Frontal cortex (tissue), 4 donors: ENCODE data around the gene DNAJC13. TPM values are rescaled to one million over a fixed set of nuclear protein-coding genes. Genes with fewer than 3 reads are reported as not detected.

Experiments used
- DNase-seq, 2 donors: peaks; one replicate each; pipeline ENCODE4 v3.0.0; 2012; ENCODE audit warnings: low spot score in 2 of 2
- FAIRE-seq: peaks from 2 replicates; lab custom pipeline; 2012; peaks lifted over from hg19 to GRCh38; lab: Jason Lieb, UNC
- total RNA-seq: library from RNA; depleted of rRNA; stranded (reverse); fragments of >200 nt; gene quantifications from one replicate; pipeline ENCODE4 v1.2.3, GENCODE V29; 2014
- donor health status: control.
- donor health status: control.
- donor health status: control.

DNAJC13 gene
- total RNA-seq, 1 donor from 2014 or later = 71.3 TPM

GRCh38 chr3:132569153-132569552, 151.9 kb downstream of the DNAJC13 start:
- no peak for FAIRE-seq
- no peak for DNase-seq

DNA sequence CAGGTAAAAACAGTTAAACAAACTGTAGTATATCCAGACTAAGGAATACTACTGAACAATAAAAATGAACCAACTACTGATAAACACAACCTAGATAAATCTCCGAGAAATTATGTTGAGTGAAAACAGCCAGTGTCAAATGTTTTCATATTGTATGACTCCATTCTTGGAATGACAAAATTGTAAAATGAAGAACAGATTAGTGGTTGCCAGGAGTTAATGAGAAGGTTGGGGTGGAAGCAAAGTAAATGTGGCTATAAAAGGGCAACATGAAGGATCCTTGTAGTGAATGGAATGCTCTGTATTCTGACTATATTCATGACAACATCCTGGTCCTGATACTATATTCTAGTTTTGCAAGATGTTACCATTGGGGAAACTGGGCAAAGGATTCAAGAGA, 152.3 kb downstream of the DNAJC13 start:
- no peak for FAIRE-seq
- DNase-seq = no peak

GRCh38 chr3:132570016-132570415, 152.7 kb downstream of the DNAJC13 start:
- DNase-seq = no peak
- no peak for FAIRE-seq

GRCh38 chr3:132573797-132574211, 156.5 kb downstream of the DNAJC13 start:
- no peak for DNase-seq
- FAIRE-seq = no peak

DNA sequence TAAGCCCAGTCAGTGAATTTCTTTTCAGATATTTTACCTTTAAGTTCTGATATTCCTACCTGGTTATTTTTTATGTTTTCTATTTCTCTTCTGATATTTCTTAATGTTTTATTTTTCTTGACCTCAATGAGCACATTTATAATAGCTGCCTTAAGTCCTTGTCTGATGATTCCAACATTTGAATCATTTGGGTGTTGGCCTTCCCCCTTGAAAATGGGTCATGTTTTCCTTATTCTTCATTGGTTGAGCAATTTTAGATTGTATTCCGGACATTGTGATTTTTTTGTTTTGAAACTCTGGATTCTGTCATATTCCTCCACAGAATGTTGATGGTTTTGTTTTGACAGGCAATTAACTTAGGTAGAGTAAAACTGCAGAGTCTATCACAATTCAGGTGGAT, 170.1 kb downstream of the DNAJC13 start:
- DNase-seq = no peak
- no peak for FAIRE-seq

Other genes starting within 250 kb of the DNAJC13 start
- gene ACP3, start 100.1 kb upstream of the DNAJC13 start, total RNA-seq = not detected
- gene ACKR4, start 179.8 kb downstream of the DNAJC13 start, total RNA-seq = not detected
- 37.9 TPM for gene ACAD11, start 242.3 kb downstream of the DNAJC13 start, total RNA-seq
- gene UBA5, start 242.8 kb downstream of the DNAJC13 start, total RNA-seq = 77.9 TPM